Measurements from ENCODE around the gene CCDC88A. TPM values are rescaled to one million over a fixed set of nuclear protein-coding genes. Genes with fewer than 3 reads are reported as not detected.
"Not testable (repeated sequence)": the region's sequence is repeated elsewhere in the genome, so short reads cannot be mapped to it uniquely, and the experiment has no call there.

CCDC88A gene
- polyA plus RNA-seq, 10 donors = 41.6 to 94.2 (median 65.4) TPM

- DNase-seq = no peak
Observed at GRCh38 chr2:55395724-55396605, 23.7 kb downstream of the CCDC88A start.

- no peak for DNase-seq
Observed at GRCh38 chr2:55391615-55392242, 27.9 kb downstream of the CCDC88A start.

- DNase-seq = no peak
Observed at GRCh38 chr2:55391155-55391554, 28.5 kb downstream of the CCDC88A start.

GRCh38 chr2:55385516-55385915 is 34.1 kb downstream of the CCDC88A start:
- DNase-seq = not testable (repeated sequence)

- DNase-seq = no peak
Observed at GRCh38 chr2:55384786-55385185, 34.9 kb downstream of the CCDC88A start.

GRCh38 chr2:55371376-55371775 is 48.3 kb downstream of the CCDC88A start:
- no peak for DNase-seq

GRCh38 chr2:55370208-55370607 is 49.4 kb downstream of the CCDC88A start:
- no peak for DNase-seq

- no peak for DNase-seq
Observed at GRCh38 chr2:55365303-55365702, 54.4 kb downstream of the CCDC88A start.

GRCh38 chr2:55364189-55365055 is 55.2 kb downstream of the CCDC88A start:
- peak; percentile 68 to 85 (median 68) for DNase-seq

- no peak for DNase-seq
Observed at GRCh38 chr2:55363636-55364035, 56.0 kb downstream of the CCDC88A start.

- DNase-seq = peak in 2 of 3 donors; percentile 22 to 32
Observed at GRCh38 chr2:55361465-55362189, 58.0 kb downstream of the CCDC88A start.

GRCh38 chr2:55358451-55358850 is 61.2 kb downstream of the CCDC88A start:
- no peak for DNase-seq

GRCh38 chr2:55357927-55358326 is 61.7 kb downstream of the CCDC88A start:
- DNase-seq = peak in 1 of 3 donors; percentile 2

- DNase-seq = no peak
Observed at GRCh38 chr2:55357164-55357563, 62.5 kb downstream of the CCDC88A start.

- not testable (repeated sequence) for DNase-seq
Observed at GRCh38 chr2:55356136-55356535, 63.5 kb downstream of the CCDC88A start.

GRCh38 chr2:55355451-55355850 is 64.2 kb downstream of the CCDC88A start:
- DNase-seq = no peak

GRCh38 chr2:55351672-55352071 is 68.0 kb downstream of the CCDC88A start:
- no peak for DNase-seq

GRCh38 chr2:55345064-55345463 is 74.6 kb downstream of the CCDC88A start:
- DNase-seq = no peak

- no peak for DNase-seq
Observed at GRCh38 chr2:55338268-55338667, 81.4 kb downstream of the CCDC88A start.

GRCh38 chr2:55334728-55335127 is 84.9 kb downstream of the CCDC88A start:
- DNase-seq = no peak

GRCh38 chr2:55330541-55331297 is 88.9 kb downstream of the CCDC88A start:
- DNase-seq = no peak

All from muscle of back (tissue), 11 donors.